ENCODE measurements around the gene PTAR1. TPM values are rescaled to one million over a fixed set of nuclear protein-coding genes. Genes with fewer than 3 reads are reported as not detected.
"Not testable (repeated sequence)": the region's sequence is repeated elsewhere in the genome, so short reads cannot be mapped to it uniquely, and the experiment has no call there.

Gene PTAR1
- total RNA-seq, 4 donors from 2014 or later = 30.8 to 131 (median 94.5) TPM

- H3K4me1 ChIP-seq = peaks cover 0 to 18% (median 4%) of the 10 kb centered on the region in 4 donors
- in situ Hi-C loops (cut with MboI; ENCODE audit: low pct_ligation_motif_present in 1 of 4, low pct_unique_long_range_greater_than_20kb in 1 of 4, low sequenced_read_pairs in 3 of 4) (no loop called here), intact Hi-C loops (cut with DNase I; ENCODE audit: low total_unique reads) (no loop called here)
- no peaks in the 10 kb centered on the region for H3K9me3 ChIP-seq
- H3K4me3 ChIP-seq = no peak overlapping the region
- no peaks in the 10 kb centered on the region for H3K27me3 ChIP-seq
- no peaks in the 10 kb centered on the region for H3K36me3 ChIP-seq
- TF ChIP-seq POLR2AphosphoS5 (IDR thresholded peaks at IDR 0.05) (no peak), CTCF (IDR thresholded peaks at IDR 0.05) (no peak), POLR2A (IDR thresholded peaks at IDR 0.05) (no peak), EP300 (IDR thresholded peaks at IDR 0.05; ENCODE audit: low read depth) (no peak)
- no peak for DNase-seq
- H3K27ac ChIP-seq = no peak overlapping the region
- WGBS, 2 donors (ENCODE audit: low coverage in 1 of 2) = 96 to 97% methylated on average over 2 of the region's 2 CpGs
These were observed 42.2 kb upstream of the PTAR1 start for GRCh38 chr9:69801989-69802388.

GRCh38 chr9:69800027-69800426 lies 40.2 kb upstream of the PTAR1 start:
- H3K4me1 ChIP-seq; H3K27me3 ChIP-seq; DNase-seq; in situ Hi-C loops (cut with MboI; ENCODE audit: low pct_ligation_motif_present in 1 of 4, low pct_unique_long_range_greater_than_20kb in 1 of 4, low sequenced_read_pairs in 3 of 4); intact Hi-C loops (cut with DNase I; ENCODE audit: low total_unique reads); H3K36me3 ChIP-seq; H3K27ac ChIP-seq; H3K9me3 ChIP-seq; H3K4me3 ChIP-seq: not testable (repeated sequence)
- 54 to 69% methylated on average over 5 of the region's 5 CpGs for WGBS, 2 donors (ENCODE audit: low coverage in 1 of 2)

- H3K4me1 ChIP-seq; H3K27ac ChIP-seq; DNase-seq; intact Hi-C loops (cut with DNase I; ENCODE audit: low total_unique reads); H3K4me3 ChIP-seq; H3K9me3 ChIP-seq; H3K36me3 ChIP-seq; H3K27me3 ChIP-seq: not testable (repeated sequence)
- 94 to 97% methylated on average over 11 to 18 of the region's 18 CpGs for WGBS, 2 donors (ENCODE audit: low coverage in 1 of 2)
- in situ Hi-C loops (cut with MboI; ENCODE audit: low pct_ligation_motif_present in 1 of 4, low pct_unique_long_range_greater_than_20kb in 1 of 4, low sequenced_read_pairs in 3 of 4) = loop anchor here in 1 of 4 donors (25.0 kb wide), 1 partner anchor 112 kb away; no protein-coding TSS in a partner anchor
These were observed 39.7 kb upstream of the PTAR1 start for GRCh38 chr9:69799521-69799920.

- intact Hi-C loops (cut with DNase I; ENCODE audit: low total_unique reads) (no loop called here), in situ Hi-C loops (cut with MboI; ENCODE audit: low pct_ligation_motif_present in 1 of 4, low pct_unique_long_range_greater_than_20kb in 1 of 4, low sequenced_read_pairs in 3 of 4) (loop anchor here in 1 of 4 donors (25.0 kb wide), 1 partner anchor 111 kb away; no protein-coding TSS in a partner anchor)
- 53 to 62% methylated on average over 4 of the region's 4 CpGs for WGBS, 2 donors (ENCODE audit: low coverage in 1 of 2)
- no peak for DNase-seq
- H3K9me3 ChIP-seq = no peaks in the 10 kb centered on the region
- no peaks in the 10 kb centered on the region for H3K36me3 ChIP-seq
- H3K27me3 ChIP-seq = no peaks in the 10 kb centered on the region
- no peaks in the 10 kb centered on the region for H3K4me1 ChIP-seq
- no peak overlapping the region for H3K27ac ChIP-seq
- no peak for TF ChIP-seq POLR2AphosphoS5 (IDR thresholded peaks at IDR 0.05)
- no peak overlapping the region for H3K4me3 ChIP-seq
These were observed 38.9 kb upstream of the PTAR1 start for GRCh38 chr9:69798744-69799143.

- in situ Hi-C loops (cut with MboI; ENCODE audit: low pct_ligation_motif_present in 1 of 4, low pct_unique_long_range_greater_than_20kb in 1 of 4, low sequenced_read_pairs in 3 of 4) (loop anchor here in 1 of 4 donors (25.0 kb wide), 1 partner anchor 110 kb away; no protein-coding TSS in a partner anchor), intact Hi-C loops (cut with DNase I; ENCODE audit: low total_unique reads) (no loop called here)
- Histone ChIP-seq H3K27ac (no peak overlapping the region), H3K9me3 (no peaks in the 10 kb centered on the region), H3K4me3 (no peak overlapping the region), H3K4me1 (no peaks in the 10 kb centered on the region), H3K36me3 (no peaks in the 10 kb centered on the region), H3K27me3 (no peaks in the 10 kb centered on the region)
- DNase-seq = no peak
- TF ChIP-seq POLR2AphosphoS5 (IDR thresholded peaks at IDR 0.05) = no peak
- no peak for TF ChIP-seq POLR2A (IDR thresholded peaks at IDR 0.05)
- TF ChIP-seq EP300 (IDR thresholded peaks at IDR 0.05; ENCODE audit: low read depth) = no peak
- TF ChIP-seq CTCF (IDR thresholded peaks at IDR 0.05) = no peak
- 6 to 10% methylated on average over 1 of the region's 1 CpG for WGBS, 2 donors (ENCODE audit: low coverage in 1 of 2)
These were observed 37.9 kb upstream of the PTAR1 start for GRCh38 chr9:69797675-69798074.

GRCh38 chr9:69794356-69794755 lies 34.5 kb upstream of the PTAR1 start:
- no peak for TF ChIP-seq POLR2A (IDR thresholded peaks at IDR 0.05)
- TF ChIP-seq POLR2AphosphoS5 (IDR thresholded peaks at IDR 0.05) = no peak
- no peak for TF ChIP-seq EP300 (IDR thresholded peaks at IDR 0.05; ENCODE audit: low read depth)
- TF ChIP-seq CTCF (IDR thresholded peaks at IDR 0.05) = no peak
- in situ Hi-C loops (cut with MboI; ENCODE audit: low pct_ligation_motif_present in 1 of 4, low pct_unique_long_range_greater_than_20kb in 1 of 4, low sequenced_read_pairs in 3 of 4) (loop anchor here in 1 of 4 donors (25.0 kb wide), 1 partner anchor 107 kb away; no protein-coding TSS in a partner anchor), intact Hi-C loops (cut with DNase I; ENCODE audit: low total_unique reads) (no loop called here)
- H3K9me3 ChIP-seq = no peaks in the 10 kb centered on the region
- H3K36me3 ChIP-seq = no peaks in the 10 kb centered on the region
- no peak overlapping the region for H3K4me3 ChIP-seq
- WGBS, 2 donors (ENCODE audit: low coverage in 1 of 2) = 88 to 94% methylated on average over 2 to 3 of the region's 3 CpGs
- H3K27ac ChIP-seq = no peak overlapping the region
- peaks cover 3% of the 10 kb centered on the region for H3K27me3 ChIP-seq
- no peaks in the 10 kb centered on the region for H3K4me1 ChIP-seq
- no peak for DNase-seq

Measured in transverse colon (tissue), 4 donors.